Duodenal mucosa (tissue), 2 donors: ENCODE data around the gene KCNC4.

ENCODE experiments used
- H3K27ac ChIP-seq: one replicate; pipeline ENCODE4 v1.7.0; 2013; ENCODE audit warnings: low read depth, low read length
- H3K27me3 ChIP-seq, 2 donors: one replicate each; pipeline ENCODE4 v1.7.0; 2013; ENCODE audit warnings: low read length in 2 of 2, control low read depth in 1 of 2; ENCODE audit not compliant: insufficient read depth in 2 of 2, control insufficient read depth in 1 of 2
- H3K36me3 ChIP-seq, 2 donors: one replicate each; pipeline ENCODE4 v1.7.0; 2013; ENCODE audit warnings: low read length in 2 of 2, control low read depth in 1 of 2; ENCODE audit not compliant: insufficient read depth in 2 of 2, control insufficient read depth in 1 of 2
- H3K4me1 ChIP-seq, 2 donors: one replicate each; pipeline ENCODE4 v1.7.0; 2013; ENCODE audit warnings: low read length in 2 of 2, control low read depth in 1 of 2; ENCODE audit not compliant: insufficient read depth in 2 of 2, control insufficient read depth in 1 of 2
- H3K4me3 ChIP-seq, 2 donors: one replicate each; pipeline ENCODE4 v1.7.0; 2013; ENCODE audit warnings: low read length in 2 of 2, low read depth in 1 of 2
- H3K9ac ChIP-seq, 2 donors: one replicate each; pipeline ENCODE4 v1.7.0; 2013; ENCODE audit warnings: low read length in 2 of 2, low read depth in 1 of 2
- H3K9me3 ChIP-seq, 2 donors: one replicate each; pipeline ENCODE4 v1.7.0; 2013; ENCODE audit warnings: low read length in 2 of 2, control low read depth in 1 of 2; ENCODE audit not compliant: control insufficient read depth in 1 of 2

Gene KCNC4

DNA sequence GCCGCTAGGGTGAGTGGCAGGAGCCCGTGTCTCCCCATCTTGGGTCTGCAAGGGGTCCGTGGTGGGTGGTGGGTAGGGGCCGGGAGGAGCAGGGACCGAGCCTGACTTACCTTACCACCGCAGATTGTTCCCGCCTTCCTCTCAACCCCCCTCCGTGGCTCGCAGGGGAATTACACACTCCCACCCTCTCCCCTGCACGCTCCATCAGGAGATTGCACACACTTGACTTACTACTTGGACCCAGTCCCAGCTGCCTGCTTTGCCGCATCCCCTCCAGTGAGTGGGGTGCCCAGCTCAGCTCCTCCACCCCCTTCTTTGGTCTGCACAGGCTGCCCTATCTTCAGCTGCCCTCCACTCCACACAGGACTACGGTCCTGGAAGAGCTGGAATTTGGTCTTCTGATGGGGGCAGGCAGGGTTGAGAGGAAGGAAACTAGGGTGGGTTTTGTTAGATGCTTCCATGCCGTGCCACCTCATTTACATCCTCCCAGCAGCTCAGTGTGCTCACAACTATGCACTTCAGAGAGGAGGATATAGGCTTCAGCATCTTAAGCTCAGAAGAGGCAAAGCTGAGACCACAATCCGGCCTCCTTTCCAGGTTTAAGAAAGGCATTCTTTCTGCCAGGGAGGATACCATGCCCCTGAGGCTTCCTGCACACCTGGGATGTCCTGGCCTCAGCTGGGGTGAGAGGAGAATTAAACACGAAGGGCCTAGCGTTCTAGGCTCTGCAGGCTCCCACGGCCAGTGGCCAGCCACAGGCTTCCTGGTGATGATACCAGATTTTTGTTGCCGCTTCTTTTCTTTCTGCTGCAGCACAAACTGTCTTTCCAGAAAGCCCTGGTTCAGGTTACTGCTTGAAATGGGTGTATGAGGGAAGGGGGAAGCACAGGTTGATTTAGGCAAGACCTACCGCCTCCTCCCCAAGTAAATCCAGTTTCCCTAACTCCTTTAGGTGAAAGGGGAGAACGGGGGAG is 2.3 kb downstream of the KCNC4 start:
- peaks cover 3 to 4% of the 10 kb centered on the region in 2 donors for H3K27me3 ChIP-seq
- no peak overlapping the region for H3K4me3 ChIP-seq
- no peaks in the 10 kb centered on the region for H3K9me3 ChIP-seq
- no peaks in the 10 kb centered on the region for H3K36me3 ChIP-seq
- H3K4me1 ChIP-seq = peaks cover 8 to 19% of the 10 kb centered on the region in 2 donors
- no peak overlapping the region for H3K9ac ChIP-seq
- no peak overlapping the region for H3K27ac ChIP-seq

DNA sequence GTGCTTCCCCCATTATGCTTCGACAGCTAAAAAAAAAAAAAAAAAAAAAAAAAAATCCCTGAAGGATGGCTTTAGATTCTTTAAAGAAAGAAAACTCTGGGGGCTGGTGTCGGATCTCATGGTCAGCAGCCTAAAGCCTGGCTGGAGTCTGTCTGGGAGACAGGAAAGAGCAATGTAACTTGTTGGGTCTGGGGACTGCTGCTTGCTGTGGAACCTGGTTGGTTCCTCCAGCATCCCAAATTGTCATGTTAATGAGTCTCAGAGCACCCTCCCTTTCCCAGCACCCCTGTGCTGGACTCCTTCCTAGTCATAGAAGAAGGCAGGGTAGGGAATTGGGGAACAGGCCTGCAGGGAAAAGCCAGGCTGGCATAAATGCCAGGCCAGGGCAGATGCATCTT is 3.0 kb downstream of the KCNC4 start:
- Histone ChIP-seq H3K9me3 (no peaks in the 10 kb centered on the region), H3K4me1 (peaks cover 8 to 19% of the 10 kb centered on the region in 2 donors), H3K9ac (no peak overlapping the region), H3K36me3 (no peaks in the 10 kb centered on the region), H3K4me3 (no peak overlapping the region), H3K27me3 (peaks cover 3 to 4% of the 10 kb centered on the region in 2 donors), H3K27ac (no peak overlapping the region)

DNA sequence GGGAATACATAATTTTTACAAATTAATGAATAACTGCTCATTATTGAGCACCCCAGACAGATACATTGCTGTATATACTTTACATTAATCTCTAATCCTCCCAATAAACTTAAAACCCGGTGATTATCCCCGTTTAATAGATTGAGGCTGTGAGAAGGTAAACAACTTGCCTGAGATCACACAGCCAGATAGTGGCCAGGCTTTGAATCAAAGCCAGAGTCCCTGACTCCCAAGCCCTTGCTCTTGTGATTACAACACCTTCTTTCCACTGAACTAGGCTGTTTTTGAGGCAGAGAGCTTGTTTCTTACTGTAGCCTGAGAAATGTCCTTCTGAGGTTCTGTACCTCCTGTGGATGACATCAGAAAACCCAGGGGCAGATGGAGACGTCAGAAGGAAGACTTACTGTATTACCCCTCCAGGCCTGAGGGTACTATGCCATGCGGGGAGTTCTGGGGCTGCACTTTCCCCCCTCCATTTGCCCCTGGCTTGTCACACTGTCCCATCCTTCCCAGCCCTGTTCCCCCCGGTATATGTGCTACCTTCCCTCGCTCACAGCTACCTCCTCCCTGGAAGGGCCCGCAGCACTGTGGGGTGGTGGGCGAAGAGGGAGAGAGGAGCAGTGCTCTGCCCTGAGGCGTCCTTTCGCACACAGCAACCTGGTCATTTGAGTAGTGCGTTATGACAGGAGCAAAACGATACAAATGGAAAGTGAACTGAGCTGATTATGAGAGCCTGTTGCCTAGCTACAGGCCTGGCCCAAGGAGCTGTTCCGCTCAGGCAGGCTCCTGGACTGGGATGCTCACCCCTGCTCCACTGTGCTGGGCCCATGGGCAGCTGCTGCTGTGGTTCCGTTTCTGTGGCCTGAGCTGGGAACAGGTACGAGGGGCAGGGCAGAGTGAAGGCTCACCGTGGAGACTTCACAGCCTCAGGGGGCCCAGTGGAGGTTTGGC is 4.6 kb downstream of the KCNC4 start:
- peaks cover 3 to 4% of the 10 kb centered on the region in 2 donors for H3K27me3 ChIP-seq
- H3K9ac ChIP-seq = no peak overlapping the region
- H3K9me3 ChIP-seq = no peaks in the 10 kb centered on the region
- H3K4me1 ChIP-seq = peaks cover 8 to 9% of the 10 kb centered on the region in 2 donors
- no peak overlapping the region for H3K4me3 ChIP-seq
- no peaks in the 10 kb centered on the region for H3K36me3 ChIP-seq
- H3K27ac ChIP-seq = no peak overlapping the region

DNA sequence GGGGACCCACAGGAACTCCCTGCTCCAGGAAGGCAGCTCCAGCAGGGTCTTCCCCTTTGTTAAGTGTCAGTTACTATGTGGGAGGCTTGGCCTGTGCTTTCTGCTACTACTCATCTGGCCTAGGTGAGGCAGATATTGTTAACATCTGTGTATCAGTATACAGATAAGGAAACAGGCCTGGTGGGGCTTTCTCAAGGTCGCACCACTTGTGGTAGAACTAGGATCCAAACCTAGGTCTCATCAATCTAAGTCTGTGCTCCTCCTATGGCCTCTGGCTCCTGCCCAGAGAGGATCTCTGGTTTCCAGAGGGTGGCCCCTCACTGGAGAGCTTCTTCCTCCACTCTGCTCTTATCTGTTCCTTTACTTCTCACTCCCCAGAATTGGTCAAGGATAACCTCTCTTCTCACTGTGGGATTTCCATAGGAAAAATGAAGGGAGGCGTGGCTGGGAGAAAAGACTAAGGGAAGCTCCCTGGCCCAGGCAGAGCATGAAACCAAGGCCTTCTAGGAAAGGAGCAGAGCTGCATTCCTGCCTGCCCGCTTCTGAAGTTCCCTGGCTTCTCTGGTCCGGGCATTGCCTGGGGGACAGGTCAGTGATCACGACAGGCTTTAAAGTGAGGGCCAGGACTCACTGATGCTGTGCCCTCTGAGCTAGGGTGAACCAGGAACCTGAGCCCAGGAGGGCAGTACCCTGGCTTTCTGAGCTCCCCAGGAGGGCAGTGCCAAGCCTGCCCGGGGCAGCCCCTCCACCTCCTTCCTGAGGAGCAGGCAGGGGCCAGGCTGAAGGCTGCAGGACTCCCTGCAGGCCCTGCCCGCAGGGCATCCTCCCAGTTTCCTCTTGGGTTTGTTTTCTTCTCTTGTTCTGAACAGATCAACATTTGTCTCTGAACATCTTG is 5.8 kb downstream of the KCNC4 start:
- no peak overlapping the region for H3K4me3 ChIP-seq
- peaks cover 8% of the 10 kb centered on the region in 2 donors for H3K4me1 ChIP-seq
- no peaks in the 10 kb centered on the region for H3K36me3 ChIP-seq
- peaks cover 3 to 4% of the 10 kb centered on the region in 2 donors for H3K27me3 ChIP-seq
- no peaks in the 10 kb centered on the region for H3K9me3 ChIP-seq
- no peak overlapping the region for H3K9ac ChIP-seq
- peak overlapping the region; percentile 2 for H3K27ac ChIP-seq

DNA sequence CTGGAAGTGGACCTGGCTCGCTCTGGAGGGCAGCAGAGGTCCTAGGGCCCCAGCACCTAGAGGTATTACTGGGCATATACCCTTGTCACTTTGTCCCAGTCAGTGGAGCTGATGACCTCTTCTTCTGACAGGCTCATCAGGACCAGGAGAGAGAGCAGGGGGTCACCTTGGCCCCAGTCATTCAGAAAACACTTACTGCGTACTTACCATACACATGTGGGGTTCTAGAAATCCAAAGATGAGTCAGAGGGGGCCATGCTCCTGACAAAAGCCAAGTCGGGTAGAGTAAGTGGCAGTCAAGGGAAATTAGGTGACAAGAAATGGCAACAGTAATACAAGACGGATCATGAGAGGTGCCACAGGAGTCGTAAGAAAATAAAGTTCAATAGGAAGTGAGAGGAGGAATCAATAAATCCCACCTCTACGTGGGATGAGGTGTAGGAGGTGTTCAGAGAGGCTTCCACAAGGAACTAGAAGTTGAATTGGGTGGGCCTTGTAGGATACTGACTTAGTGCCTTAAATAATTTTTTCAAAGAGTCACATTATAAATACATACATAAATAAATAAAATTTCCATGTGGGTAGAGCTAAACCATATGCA is 6.8 kb downstream of the KCNC4 start:
- Histone ChIP-seq H3K9me3 (no peaks in the 10 kb centered on the region), H3K9ac (no peak overlapping the region), H3K36me3 (no peaks in the 10 kb centered on the region), H3K27ac (no peak overlapping the region), H3K27me3 (no peaks in the 10 kb centered on the region), H3K4me1 (peaks cover 4 to 5% of the 10 kb centered on the region in 2 donors), H3K4me3 (no peak overlapping the region)

DNA sequence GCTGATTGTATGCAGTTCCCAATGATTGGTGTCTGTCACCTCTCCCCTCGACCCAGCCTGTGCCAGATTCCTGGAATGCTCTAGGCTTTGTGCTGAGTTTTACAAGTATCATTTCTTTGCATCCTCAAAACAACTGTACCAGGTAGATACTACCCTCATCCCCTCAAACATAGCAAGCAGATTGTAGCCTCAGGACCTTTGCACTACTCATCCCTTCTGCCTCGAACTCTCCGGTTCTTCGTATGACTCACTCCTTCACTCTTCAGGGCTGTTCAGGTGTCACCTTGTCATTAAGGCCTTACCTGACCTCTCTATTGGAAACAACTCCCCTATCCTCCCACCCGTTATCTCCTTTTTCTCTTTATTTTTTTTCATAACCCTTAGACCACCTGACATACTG is 8.0 kb downstream of the KCNC4 start:
- no peak overlapping the region for H3K9ac ChIP-seq
- H3K36me3 ChIP-seq = peaks cover 0 to 2% of the 10 kb centered on the region in 2 donors
- no peak overlapping the region for H3K4me3 ChIP-seq
- H3K9me3 ChIP-seq = no peaks in the 10 kb centered on the region
- H3K4me1 ChIP-seq = peaks cover 0 to 5% of the 10 kb centered on the region in 2 donors
- H3K27ac ChIP-seq = no peak overlapping the region
- no peaks in the 10 kb centered on the region for H3K27me3 ChIP-seq

DNA sequence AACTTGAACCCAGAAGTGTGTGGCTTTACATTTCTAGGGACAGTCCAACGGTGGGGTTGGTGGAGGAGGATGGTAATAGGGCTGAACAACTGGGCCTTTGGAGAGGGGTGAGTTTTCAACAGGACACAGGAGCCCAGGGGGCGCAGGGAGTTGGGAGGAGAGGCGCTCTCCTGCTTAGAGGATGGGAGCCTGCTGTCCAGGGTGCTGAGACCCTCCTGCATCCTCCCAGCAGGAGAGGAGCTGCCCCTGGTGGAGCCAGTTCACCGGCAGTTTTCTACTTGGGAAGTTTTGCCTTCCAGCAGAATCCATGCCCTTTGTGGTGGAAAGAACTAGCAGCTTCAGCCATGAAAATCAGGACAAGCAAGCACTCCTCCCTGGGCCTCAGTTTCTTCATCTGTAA is 8.6 kb downstream of the KCNC4 start:
- Histone ChIP-seq H3K27me3 (no peaks in the 10 kb centered on the region), H3K4me3 (no peak overlapping the region), H3K9me3 (no peaks in the 10 kb centered on the region), H3K36me3 (peaks cover 0 to 8% of the 10 kb centered on the region in 2 donors), H3K9ac (no peak overlapping the region), H3K27ac (no peak overlapping the region), H3K4me1 (peaks cover 0 to 5% of the 10 kb centered on the region in 2 donors)

DNA sequence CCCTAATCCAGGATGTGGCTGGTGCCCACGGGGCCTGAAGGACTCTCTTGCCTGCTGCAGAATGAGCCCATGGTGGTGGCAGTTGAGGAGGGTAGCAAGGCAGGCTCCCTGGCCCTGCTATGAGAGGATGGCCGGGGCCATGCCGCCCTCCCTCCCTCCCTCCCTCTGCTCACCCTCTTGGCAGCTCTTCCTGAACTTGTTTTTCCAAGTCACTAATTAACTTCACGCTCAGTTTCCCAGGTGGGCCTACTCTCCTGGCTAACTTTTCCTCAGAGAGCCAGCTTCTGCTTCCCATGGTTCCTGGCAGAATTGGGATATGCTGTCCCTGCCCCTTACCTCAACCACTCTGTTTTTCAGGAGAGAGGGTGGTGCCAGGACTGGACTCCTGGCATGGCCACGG is 10.2 kb downstream of the KCNC4 start:
- Histone ChIP-seq H3K27me3 (no peaks in the 10 kb centered on the region), H3K27ac (no peak overlapping the region), H3K4me1 (peaks cover 0 to 4% of the 10 kb centered on the region in 2 donors), H3K9ac (no peak overlapping the region), H3K4me3 (no peak overlapping the region), H3K36me3 (peaks cover 0 to 8% of the 10 kb centered on the region in 2 donors), H3K9me3 (no peaks in the 10 kb centered on the region)

DNA sequence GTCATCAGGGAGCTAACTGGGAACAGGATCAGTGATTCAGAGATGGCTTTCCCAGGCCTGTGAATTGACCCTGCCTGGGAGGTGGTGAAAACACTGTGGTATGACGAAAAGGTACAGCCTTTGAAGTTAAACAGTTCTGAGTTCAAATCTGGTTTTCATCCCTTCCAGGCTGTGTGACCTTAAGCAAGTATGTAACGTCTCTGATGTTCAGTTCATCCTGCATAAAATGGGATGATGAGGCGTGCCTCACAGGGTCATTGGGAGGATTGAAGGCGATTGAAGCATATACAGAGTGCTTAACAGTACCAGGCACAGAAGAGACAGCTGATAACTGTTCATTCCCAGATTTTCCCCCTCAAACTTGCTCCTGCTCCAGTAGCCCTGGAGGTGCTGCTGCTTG is 11.0 kb downstream of the KCNC4 start:
- H3K9me3 ChIP-seq = no peaks in the 10 kb centered on the region
- H3K27ac ChIP-seq = no peak overlapping the region
- H3K9ac ChIP-seq = no peak overlapping the region
- H3K36me3 ChIP-seq = peaks cover 0 to 8% of the 10 kb centered on the region in 2 donors
- no peak overlapping the region for H3K4me3 ChIP-seq
- no peaks in the 10 kb centered on the region for H3K27me3 ChIP-seq
- H3K4me1 ChIP-seq = peaks cover 0 to 7% of the 10 kb centered on the region in 2 donors
